Urothelium cell line (cell line): ENCODE measurements around the gene DLX3.

Experiments
- DNase-seq: peaks from one replicate; pipeline ENCODE4 v3.0.0; 2011; ENCODE audit warnings: low spot score, mixed read lengths
- FAIRE-seq: peaks from 2 replicates; lab custom pipeline; 2011; peaks lifted over from hg19 to GRCh38; lab: Jason Lieb, UNC

DLX3 gene

GRCh38 chr17:49962599-49963308 is 32.3 kb downstream of the DLX3 start:
- FAIRE-seq (no peak), DNase-seq (no peak)

GRCh38 chr17:49959183-49959935 is 35.7 kb downstream of the DLX3 start:
- DNase-seq (peak; percentile 79), FAIRE-seq (peak; percentile 68)

GRCh38 chr17:49958723-49959122 is 36.3 kb downstream of the DLX3 start:
- DNase-seq, result no peak
- no peak for FAIRE-seq

GRCh38 chr17:49957350-49957749 is 37.7 kb downstream of the DLX3 start:
- FAIRE-seq, result no peak
- no peak for DNase-seq

GRCh38 chr17:49956780-49957179 is 38.2 kb downstream of the DLX3 start:
- no peak for FAIRE-seq
- no peak for DNase-seq

- DNase-seq, result no peak
- no peak for FAIRE-seq
Measured at GRCh38 chr17:49955157-49955556, 39.9 kb downstream of the DLX3 start.

GRCh38 chr17:49952912-49953497 is 42.0 kb downstream of the DLX3 start:
- DNase-seq, result peak; percentile 67
- peak; percentile 44 for FAIRE-seq

GRCh38 chr17:49952209-49952911 is 42.7 kb downstream of the DLX3 start:
- DNase-seq (peak; percentile 84), FAIRE-seq (peak; percentile 53)

GRCh38 chr17:49951362-49952082 is 43.5 kb downstream of the DLX3 start:
- no peak for FAIRE-seq
- DNase-seq, result peak; percentile 62

GRCh38 chr17:49949634-49950033 is 45.4 kb downstream of the DLX3 start:
- DNase-seq (no peak), FAIRE-seq (no peak)

GRCh38 chr17:49946964-49947584 is 48.0 kb downstream of the DLX3 start:
- no peak for FAIRE-seq
- DNase-seq, result no peak

GRCh38 chr17:49946208-49946607 is 48.8 kb downstream of the DLX3 start:
- no peak for FAIRE-seq
- no peak for DNase-seq

GRCh38 chr17:49944273-49944870 is 50.7 kb downstream of the DLX3 start:
- DNase-seq (no peak), FAIRE-seq (no peak)

GRCh38 chr17:49942947-49943346 is 52.1 kb downstream of the DLX3 start:
- FAIRE-seq (no peak), DNase-seq (no peak)

- no peak for FAIRE-seq
Measured at GRCh38 chr17:49941427-49941826, 53.6 kb downstream of the DLX3 start.

More at GRCh38 chr17:49941427-49941826, 53.6 kb downstream of the DLX3 start:
- DNase-seq, result no peak
